Measurements from ENCODE around the gene GSTT4.
A peak's percentile ranks its signal among the peaks of the same experiment; 100 is the strongest.

- TF ChIP-seq POLR2A (IDR thresholded peaks at IDR 0.05) (no peak), POLR2AphosphoS5 (IDR thresholded peaks at IDR 0.05) (no peak)
- TF ChIP-seq, protein P1, sequence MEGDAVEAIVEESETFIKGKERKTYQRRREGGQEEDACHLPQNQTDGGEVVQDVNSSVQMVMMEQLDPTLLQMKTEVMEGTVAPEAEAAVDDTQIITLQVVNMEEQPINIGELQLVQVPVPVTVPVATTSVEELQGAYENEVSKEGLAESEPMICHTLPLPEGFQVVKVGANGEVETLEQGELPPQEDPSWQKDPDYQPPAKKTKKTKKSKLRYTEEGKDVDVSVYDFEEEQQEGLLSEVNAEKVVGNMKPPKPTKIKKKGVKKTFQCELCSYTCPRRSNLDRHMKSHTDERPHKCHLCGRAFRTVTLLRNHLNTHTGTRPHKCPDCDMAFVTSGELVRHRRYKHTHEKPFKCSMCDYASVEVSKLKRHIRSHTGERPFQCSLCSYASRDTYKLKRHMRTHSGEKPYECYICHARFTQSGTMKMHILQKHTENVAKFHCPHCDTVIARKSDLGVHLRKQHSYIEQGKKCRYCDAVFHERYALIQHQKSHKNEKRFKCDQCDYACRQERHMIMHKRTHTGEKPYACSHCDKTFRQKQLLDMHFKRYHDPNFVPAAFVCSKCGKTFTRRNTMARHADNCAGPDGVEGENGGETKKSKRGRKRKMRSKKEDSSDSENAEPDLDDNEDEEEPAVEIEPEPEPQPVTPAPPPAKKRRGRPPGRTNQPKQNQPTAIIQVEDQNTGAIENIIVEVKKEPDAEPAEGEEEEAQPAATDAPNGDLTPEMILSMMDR (IDR thresholded peaks at IDR 0.05), result peak in 2 of 4 experiments; percentile 23 to 30
Measured at GRCh38 chr22:23984430-23984829, 20.8 kb downstream of the GSTT4 start.
